NT2/D1 (cell line): Measurements from ENCODE around the gene KANK2.

ENCODE experiments used
- SUZ12 ChIP-seq: IDR thresholded peaks from 2 replicates; pipeline ENCODE4 v1.6.1; 2011; ENCODE audit not compliant: insufficient read length, insufficient read depth; ENCODE audit errors: extremely low read depth
- YY1 ChIP-seq: IDR thresholded peaks from 2 replicates; pipeline ENCODE4 v1.6.1; 2011; ENCODE audit not compliant: insufficient read length, insufficient read depth
- ZNF274 ChIP-seq: IDR thresholded peaks from 2 replicates; pipeline ENCODE4 v1.6.1; 2011; ENCODE audit warnings: mild to moderate bottlenecking, low read depth, low read length

GRCh38 chr19:11141937-11142527 lies 55.3 kb downstream of the KANK2 start:
- TF ChIP-seq YY1 (no peak), ZNF274 (no peak), SUZ12 (no peak)
